ENCODE data around the gene CBX1.

DNA sequence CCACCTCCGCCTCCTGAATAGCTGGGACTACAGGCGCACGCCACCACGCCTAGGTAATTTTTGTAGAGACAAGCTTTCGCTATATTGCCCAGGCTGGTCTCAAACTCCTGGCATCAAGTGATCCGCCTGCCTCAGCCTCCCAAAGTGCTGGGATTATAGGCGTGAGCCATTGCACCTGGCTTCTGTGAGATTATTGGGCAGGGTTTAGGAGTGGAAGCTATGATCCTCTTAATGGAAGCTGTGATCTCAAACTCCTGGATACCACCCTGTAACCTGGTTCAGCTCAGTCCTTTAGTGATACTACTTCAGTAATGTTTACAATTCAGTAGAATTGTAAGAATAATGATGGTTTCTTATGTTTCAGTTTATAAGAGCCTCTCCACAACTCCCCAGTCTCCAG is 39.0 kb downstream of the CBX1 start:
- TF ChIP-seq POLR2AphosphoS5 (IDR thresholded peaks at IDR 0.05): no peak
- TF ChIP-seq, protein P1, sequence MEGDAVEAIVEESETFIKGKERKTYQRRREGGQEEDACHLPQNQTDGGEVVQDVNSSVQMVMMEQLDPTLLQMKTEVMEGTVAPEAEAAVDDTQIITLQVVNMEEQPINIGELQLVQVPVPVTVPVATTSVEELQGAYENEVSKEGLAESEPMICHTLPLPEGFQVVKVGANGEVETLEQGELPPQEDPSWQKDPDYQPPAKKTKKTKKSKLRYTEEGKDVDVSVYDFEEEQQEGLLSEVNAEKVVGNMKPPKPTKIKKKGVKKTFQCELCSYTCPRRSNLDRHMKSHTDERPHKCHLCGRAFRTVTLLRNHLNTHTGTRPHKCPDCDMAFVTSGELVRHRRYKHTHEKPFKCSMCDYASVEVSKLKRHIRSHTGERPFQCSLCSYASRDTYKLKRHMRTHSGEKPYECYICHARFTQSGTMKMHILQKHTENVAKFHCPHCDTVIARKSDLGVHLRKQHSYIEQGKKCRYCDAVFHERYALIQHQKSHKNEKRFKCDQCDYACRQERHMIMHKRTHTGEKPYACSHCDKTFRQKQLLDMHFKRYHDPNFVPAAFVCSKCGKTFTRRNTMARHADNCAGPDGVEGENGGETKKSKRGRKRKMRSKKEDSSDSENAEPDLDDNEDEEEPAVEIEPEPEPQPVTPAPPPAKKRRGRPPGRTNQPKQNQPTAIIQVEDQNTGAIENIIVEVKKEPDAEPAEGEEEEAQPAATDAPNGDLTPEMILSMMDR (IDR thresholded peaks at IDR 0.05): no peak
- TF ChIP-seq EP300 (IDR thresholded peaks at IDR 0.05; ENCODE audit: low read depth): no peak
- no peak for TF ChIP-seq POLR2A (IDR thresholded peaks at IDR 0.05)

All from transverse colon (tissue), 4 donors.